HG03354 (cell line): ENCODE measurements around the gene RAPGEF1.

Source experiments
- ATAC-seq: cut with Tn5 transposase; IDR thresholded peaks from one replicate; pipeline ENCODE4 v1.9.1; 2021; ENCODE audit warnings: mild to moderate bottlenecking; ENCODE audit not compliant: unreplicated experiment, poor library complexity, severe bottlenecking

Gene RAPGEF1

GRCh38 chr9:131618071-131618479 is 121.8 kb downstream of the RAPGEF1 start:
- ATAC-seq: no peak

DNA sequence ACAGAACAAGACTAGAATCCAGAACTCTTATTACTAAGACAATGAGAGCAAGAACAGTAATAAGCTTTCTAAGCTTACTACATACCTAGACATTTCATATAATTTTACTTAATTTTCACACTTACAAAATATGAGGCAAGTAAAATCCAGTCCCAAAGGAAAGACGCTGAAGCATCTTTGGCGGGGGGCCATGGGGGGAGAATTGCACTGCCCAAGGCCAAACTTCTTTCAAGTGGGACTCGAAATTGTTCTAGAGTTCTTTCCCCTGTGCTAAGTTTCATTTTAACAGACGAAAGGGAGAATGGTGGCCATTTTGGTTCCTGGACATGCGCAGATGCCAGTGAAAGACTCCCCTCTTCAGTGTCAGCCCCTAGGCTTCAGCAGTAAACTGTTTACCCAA is 122.3 kb downstream of the RAPGEF1 start:
- ATAC-seq: no peak

GRCh38 chr9:131616983-131617604 is 122.8 kb downstream of the RAPGEF1 start:
- no peak for ATAC-seq

DNA sequence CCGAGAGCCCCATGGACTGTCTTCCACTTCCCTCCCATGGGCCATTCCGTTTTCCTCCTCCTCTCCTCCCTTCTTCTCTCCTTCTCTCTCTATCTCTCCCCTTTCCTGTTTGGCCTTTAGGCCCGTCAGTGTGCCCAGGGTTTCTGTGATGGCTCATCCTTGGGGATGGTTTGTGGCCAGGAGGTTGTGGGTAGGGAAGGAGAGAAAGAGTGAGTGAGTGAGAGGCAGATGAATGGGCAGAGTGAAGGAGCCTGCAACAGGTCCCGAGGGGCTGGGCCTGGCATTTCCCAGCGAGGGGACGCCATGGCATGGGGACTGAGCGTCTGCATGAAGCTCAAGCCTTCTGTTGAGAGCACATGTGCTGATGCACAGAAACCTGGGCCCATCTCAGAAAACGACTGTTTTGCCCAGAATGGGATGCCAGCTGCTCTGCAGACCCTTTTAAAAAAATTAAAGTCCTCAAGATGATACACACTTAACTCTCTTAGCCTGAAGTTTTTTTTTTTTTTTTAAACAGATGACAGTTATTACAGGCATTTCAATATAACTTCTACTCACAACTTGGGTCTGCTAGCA is 125.4 kb downstream of the RAPGEF1 start:
- no peak for ATAC-seq

DNA sequence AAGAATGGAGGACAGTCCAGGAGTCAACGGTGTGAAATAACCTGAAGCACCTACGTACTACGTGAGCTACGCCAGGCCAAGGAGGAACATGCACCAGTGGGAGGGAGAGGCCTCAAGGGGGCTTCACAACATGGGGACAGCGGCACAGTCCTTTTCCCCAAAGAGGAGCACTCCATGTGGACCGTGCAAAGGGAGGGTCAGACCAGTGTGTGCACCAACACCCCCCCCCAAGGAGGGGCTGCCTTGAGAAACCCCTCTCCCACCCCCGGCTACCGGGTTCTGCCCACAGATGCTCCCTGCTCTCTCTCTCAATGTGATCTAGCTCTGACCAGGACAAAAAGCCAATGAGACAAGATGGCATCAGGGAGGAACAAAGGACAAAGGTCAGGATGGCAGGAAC is 126.0 kb downstream of the RAPGEF1 start:
- no peak for ATAC-seq

- no peak for ATAC-seq
These were observed 127.0 kb downstream of the RAPGEF1 start for GRCh38 chr9:131612851-131613250.

DNA sequence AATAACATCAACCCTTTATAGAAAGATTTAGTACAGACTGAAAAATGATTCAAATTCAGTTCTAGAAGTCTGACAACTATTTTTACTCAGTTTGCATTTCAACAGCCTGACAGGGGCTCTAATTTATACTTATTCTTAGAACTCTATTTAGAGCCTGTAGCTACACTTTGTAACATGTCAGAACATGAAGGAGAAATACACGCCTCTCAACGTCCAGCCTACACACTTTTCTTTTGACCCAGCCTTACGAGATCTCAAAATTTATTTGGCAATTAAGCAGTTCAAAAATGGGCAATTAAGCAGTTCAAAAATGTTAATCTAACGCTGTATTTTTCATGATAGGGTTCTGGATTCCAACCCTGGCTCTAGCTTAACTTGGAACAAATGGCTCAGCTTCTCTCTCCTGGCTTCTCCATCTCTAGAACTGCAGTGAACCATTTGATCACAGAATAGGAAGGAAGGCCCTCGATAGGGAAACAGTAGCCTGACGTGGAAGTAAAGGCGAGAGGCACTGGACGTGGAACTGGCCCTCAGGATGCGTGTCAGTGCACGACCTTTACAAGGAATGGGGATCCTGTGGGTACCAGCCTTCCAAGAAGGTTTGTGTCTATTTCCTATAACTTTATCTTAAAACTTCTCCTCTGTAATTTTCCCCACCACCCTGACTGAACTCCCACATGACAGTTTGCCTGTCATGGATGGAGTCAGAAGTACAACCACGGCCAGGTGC is 128.1 kb downstream of the RAPGEF1 start:
- ATAC-seq: no peak

GRCh38 chr9:131610231-131610761 is 129.6 kb downstream of the RAPGEF1 start:
- no peak for ATAC-seq

DNA sequence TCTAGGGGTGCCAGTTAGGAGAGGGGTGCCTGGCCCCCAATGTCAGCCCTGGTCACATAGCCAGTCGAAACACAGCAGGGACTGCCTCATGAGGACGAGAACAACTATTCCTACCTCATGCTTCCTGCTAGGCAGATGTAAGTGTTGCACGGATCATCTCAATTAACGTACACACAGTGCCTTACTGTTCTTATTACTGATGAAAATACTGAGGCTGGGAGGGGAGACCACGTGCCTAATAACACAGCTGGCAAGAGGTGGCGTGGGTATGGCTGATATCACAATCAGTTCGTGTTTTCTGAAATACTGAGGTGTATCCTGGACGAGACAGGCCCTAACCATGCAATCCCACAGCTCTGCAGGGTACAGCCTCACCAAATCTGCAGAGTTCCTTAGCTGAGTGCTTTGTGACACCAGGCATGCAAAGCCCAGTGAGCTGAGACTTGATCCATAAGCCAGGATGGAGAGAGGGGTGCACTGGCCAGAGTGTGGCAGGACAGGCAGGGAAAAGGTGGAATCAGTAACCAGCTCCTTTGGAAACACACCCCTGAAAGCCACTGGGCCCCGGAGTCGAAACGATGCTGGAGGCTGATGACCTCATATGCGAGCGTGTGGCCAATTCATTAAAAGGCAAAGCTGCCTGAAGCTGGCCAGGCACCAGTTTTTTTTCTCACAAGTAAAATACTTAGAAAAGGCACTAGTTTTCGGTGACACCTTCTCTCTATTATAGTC is 130.6 kb downstream of the RAPGEF1 start:
- no peak for ATAC-seq

GRCh38 chr9:131608493-131609037 is 131.3 kb downstream of the RAPGEF1 start:
- no peak for ATAC-seq

- ATAC-seq: no peak
These were observed 132.3 kb downstream of the RAPGEF1 start for GRCh38 chr9:131607591-131607990.

- ATAC-seq: no peak
These were observed 132.8 kb downstream of the RAPGEF1 start for GRCh38 chr9:131606896-131607567.

GRCh38 chr9:131605770-131606590 is 133.9 kb downstream of the RAPGEF1 start:
- no peak for ATAC-seq

GRCh38 chr9:131603711-131604439 is 136.0 kb downstream of the RAPGEF1 start:
- ATAC-seq: no peak

DNA sequence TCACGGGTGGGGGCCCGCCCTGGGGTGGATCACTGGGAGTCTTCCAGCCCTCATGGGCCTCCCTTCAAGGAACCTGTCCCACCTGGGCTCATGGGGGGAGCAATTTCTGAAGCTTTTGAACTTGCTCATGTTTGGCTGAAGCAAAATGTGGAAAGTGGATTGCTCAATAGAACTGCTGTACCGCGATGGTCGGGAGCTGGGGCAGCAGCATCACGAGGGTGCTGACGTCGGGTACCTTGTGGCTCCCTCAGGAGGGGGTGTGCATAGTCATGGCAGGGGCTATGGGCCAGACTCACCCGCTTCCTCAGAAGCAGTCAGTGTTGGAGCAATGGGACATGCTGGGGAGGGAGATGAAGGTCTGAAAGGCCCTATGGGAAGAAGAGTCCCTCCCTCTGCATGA is 136.7 kb downstream of the RAPGEF1 start:
- no peak for ATAC-seq

- no peak for ATAC-seq
These were observed 138.1 kb downstream of the RAPGEF1 start for GRCh38 chr9:131601683-131602181.

GRCh38 chr9:131598121-131598520 is 141.8 kb downstream of the RAPGEF1 start:
- no peak for ATAC-seq

GRCh38 chr9:131597246-131597645 is 142.6 kb downstream of the RAPGEF1 start:
- ATAC-seq: no peak
